ENCODE data around the gene CDC42EP4.

CDC42EP4 gene, protein sequence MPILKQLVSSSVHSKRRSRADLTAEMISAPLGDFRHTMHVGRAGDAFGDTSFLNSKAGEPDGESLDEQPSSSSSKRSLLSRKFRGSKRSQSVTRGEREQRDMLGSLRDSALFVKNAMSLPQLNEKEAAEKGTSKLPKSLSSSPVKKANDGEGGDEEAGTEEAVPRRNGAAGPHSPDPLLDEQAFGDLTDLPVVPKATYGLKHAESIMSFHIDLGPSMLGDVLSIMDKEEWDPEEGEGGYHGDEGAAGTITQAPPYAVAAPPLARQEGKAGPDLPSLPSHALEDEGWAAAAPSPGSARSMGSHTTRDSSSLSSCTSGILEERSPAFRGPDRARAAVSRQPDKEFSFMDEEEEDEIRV

GRCh38 chr17:73311781-73312641 is at the start of gene CDC42EP4:
Gene CDC42EP4, minus strand, starts transcription at chr17:73312001. Its CDS starts 25,501 bp downstream, at chr17:73286500.
- in situ Hi-C loops (cut with MboI; ENCODE audit: low sequenced_read_pairs): no loop called here

- in situ Hi-C loops (cut with MboI; ENCODE audit: low sequenced_read_pairs): loop anchor here (25.0 kb wide), 2 partner anchors 624 to 799 kb away; no protein-coding TSS in a partner anchor
These were observed 49.4 kb upstream of the CDC42EP4 start for GRCh38 chr17:73360961-73361761.

DNA sequence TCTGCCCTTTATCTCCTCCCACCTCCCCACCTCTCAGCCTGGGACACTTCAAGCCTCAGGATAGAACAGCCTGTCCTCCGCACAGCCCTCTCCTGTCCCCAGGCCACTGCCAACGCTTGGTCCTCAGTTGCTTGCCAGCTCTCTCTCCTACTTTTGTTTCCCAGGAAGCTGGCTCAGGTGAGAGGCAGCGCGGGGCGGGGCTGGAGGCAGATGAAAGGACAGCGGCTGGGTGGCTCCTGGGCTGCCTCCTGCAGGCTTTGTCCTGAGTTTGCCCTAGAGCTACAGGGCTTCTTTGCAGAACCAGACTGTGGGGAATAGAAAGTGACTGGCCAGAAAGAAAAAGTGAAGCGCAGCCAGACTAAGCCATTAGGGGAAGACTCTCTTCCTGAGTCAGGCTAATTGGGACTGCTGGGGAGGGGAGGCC is 48.2 kb upstream of the CDC42EP4 start:
- in situ Hi-C loops (cut with MboI; ENCODE audit: low sequenced_read_pairs): loop anchor here (25.0 kb wide), 2 partner anchors 623 to 798 kb away; no protein-coding TSS in a partner anchor

GRCh38 chr17:73359352-73359751 is 47.6 kb upstream of the CDC42EP4 start:
- in situ Hi-C loops (cut with MboI; ENCODE audit: low sequenced_read_pairs): loop anchor here (25.0 kb wide), 2 partner anchors 622 to 797 kb away; no protein-coding TSS in a partner anchor

- in situ Hi-C loops (cut with MboI; ENCODE audit: low sequenced_read_pairs): loop anchor here (25.0 kb wide), 2 partner anchors 621 to 796 kb away; no protein-coding TSS in a partner anchor
These were observed 46.9 kb upstream of the CDC42EP4 start for GRCh38 chr17:73358668-73359067.

DNA sequence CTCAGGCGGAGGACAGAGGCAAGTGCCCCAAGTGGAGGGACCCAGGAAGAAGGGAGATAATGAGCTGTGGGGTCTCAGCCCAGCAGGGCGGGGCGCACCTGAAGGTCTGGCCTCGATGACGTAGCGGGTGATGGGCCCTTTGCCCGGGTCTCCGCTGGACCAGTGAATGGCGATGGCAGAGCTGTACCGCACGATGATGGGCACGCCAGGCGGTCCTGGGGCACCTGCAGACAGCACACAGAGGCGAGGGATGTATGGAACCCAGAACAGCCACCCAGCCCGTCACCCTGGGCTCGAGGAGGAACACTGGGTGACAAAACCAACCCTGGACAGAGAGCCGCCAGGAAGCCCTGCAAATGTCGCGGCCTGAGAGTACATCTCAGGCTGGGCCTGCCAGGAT is 46.2 kb upstream of the CDC42EP4 start:
- in situ Hi-C loops (cut with MboI; ENCODE audit: low sequenced_read_pairs): loop anchor here (25.0 kb wide), 2 partner anchors 621 to 796 kb away; no protein-coding TSS in a partner anchor

- in situ Hi-C loops (cut with MboI; ENCODE audit: low sequenced_read_pairs): loop anchor here (25.0 kb wide), 2 partner anchors 620 to 795 kb away; no protein-coding TSS in a partner anchor
These were observed 45.5 kb upstream of the CDC42EP4 start for GRCh38 chr17:73357318-73357717.

DNA sequence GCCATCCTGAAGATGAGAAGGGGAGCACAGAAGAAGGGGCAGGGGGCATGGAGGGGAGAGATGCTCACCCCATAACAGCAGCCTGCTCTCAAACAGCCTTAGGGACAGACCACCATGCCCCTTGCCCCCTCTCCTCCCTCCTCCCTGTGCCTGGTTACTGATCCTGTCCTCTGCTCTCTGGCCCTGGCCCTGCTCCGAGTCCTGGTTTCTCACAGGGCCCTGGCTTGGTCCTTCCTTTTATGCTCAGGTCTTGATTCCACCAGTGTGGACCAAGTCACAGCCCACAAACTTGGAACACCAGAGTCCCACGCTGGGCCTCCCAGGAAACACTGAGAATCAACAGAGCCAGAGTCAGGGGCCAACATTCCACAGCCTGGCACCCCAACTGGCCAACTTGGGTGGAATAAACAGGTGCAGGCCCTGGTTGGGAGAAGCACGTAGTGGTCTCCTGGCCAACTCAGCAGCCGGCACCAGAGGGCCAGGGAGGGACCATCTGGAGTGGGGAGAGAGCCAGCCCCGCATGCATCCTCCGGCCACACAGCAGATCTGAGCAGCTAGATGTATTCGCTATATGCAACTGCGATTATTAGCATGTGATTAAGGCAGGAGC is 44.9 kb upstream of the CDC42EP4 start:
- in situ Hi-C loops (cut with MboI; ENCODE audit: low sequenced_read_pairs): loop anchor here (25.0 kb wide), 2 partner anchors 619 to 794 kb away; no protein-coding TSS in a partner anchor

DNA sequence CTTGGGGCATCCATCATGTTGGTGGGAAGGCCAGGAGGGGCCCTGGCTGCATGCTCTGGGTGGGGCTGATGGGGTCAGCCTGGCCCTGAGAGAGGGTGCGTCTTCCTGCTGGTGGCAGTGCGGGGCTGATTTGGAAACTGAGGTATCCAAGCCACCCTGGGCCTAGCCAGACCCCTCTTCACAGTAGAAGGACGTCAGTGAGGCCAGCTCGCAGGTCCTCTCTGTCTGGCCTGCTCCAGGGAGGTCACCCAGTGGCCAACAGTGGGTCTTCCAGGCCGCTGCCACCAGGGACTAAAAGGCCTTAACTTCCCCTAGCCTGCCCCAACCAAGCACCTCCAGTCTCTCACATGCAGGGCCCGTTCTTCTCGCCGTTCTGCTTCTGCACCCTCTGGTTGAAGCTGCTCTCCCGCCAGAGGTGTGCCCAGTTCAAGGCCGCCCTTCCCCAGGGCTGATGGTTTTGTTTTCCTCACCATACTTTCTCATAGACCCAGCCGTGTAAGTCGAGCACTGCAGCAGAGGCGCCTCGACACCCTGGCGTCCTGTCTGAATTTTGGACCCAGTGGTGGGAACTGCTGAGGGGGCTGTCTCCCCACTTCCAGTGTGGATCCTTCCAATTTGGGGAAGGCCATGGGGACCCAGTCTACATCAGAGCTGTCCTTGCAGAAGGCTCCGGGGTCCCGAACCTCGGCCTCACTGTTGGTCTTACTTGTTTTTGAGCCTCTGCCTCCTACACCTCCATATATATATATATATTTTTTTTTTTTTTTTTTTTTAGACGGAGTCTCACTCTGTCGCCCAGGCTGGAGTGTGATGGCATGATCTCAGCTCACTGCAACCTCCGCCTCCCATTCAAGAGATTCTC is 42.9 kb upstream of the CDC42EP4 start:
- in situ Hi-C loops (cut with MboI; ENCODE audit: low sequenced_read_pairs): loop anchor here (25.0 kb wide), 2 partner anchors 617 to 792 kb away; no protein-coding TSS in a partner anchor

DNA sequence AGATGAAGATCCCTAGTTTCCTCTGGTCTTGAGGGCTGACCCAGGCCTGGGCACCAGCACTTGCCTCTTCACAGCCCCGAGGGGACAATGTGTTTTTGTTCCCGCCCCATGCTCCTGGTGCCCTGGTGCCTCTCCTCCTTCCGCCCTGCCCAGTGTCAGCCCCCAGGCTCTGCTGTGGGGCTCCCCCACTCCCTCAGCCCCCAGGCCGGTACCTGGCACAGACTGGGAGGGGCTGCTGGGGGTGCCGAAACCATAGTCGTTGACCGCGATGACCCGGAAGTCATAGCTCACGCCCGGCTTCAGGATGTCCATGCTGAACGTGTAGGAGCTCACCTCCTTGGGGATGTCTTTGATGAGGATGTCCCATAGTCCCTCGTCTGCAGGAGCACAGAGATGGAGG is 40.5 kb upstream of the CDC42EP4 start:
- in situ Hi-C loops (cut with MboI; ENCODE audit: low sequenced_read_pairs): loop anchor here (25.0 kb wide), 2 partner anchors 615 to 790 kb away; no protein-coding TSS in a partner anchor

DNA sequence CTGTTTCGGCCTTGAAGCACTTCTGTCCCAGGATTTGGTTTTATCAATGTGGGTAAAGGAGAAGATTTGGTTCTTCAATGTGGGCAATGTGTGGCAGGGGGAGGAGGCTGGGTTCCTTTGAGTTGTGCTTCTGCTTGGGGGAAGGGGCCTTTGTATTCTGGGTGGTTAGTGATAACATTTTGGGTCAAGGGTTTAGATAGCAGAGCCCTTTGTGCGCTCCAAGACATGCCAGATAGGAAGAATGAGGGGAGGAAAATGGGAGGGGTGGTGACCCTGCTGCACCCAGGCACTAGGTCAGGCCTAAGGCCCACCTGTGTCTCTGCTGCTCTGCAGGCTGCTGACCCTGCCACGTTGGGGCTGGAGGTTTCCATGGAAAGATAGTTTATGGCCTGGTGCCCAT is 40.0 kb upstream of the CDC42EP4 start:
- in situ Hi-C loops (cut with MboI; ENCODE audit: low sequenced_read_pairs): loop anchor here (25.0 kb wide), 2 partner anchors 614 to 789 kb away; no protein-coding TSS in a partner anchor

- in situ Hi-C loops (cut with MboI; ENCODE audit: low sequenced_read_pairs): loop anchor here (25.0 kb wide), 2 partner anchors 614 to 789 kb away; no protein-coding TSS in a partner anchor
These were observed 39.1 kb upstream of the CDC42EP4 start for GRCh38 chr17:73350864-73351263.

GRCh38 chr17:73349647-73350046 is 37.8 kb upstream of the CDC42EP4 start:
- in situ Hi-C loops (cut with MboI; ENCODE audit: low sequenced_read_pairs): loop anchor here (25.0 kb wide), 2 partner anchors 612 to 787 kb away; no protein-coding TSS in a partner anchor

DNA sequence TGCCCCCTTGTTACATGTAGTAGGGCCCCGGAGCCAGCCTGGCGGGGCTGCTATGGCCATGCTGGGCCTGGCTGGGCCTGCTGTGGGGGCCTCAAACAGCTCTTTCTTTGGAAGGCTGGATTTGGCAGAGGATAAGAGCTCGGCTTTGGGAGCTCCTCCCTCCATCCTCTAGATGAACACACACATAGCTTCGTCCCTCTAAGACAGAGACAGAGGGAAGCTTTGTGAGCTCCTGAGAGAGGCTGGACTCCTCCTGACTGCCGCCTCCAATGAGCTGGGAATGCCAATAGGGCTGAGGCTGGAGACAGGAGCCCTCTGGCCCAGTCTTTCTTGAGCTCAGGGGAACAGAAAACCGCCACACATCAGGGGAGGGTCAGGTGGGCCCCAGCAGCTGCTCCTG is 37.3 kb upstream of the CDC42EP4 start:
- in situ Hi-C loops (cut with MboI; ENCODE audit: low sequenced_read_pairs): no loop called here

GRCh38 chr17:73348829-73349095 is 37.0 kb upstream of the CDC42EP4 start:
- in situ Hi-C loops (cut with MboI; ENCODE audit: low sequenced_read_pairs): no loop called here

DNA sequence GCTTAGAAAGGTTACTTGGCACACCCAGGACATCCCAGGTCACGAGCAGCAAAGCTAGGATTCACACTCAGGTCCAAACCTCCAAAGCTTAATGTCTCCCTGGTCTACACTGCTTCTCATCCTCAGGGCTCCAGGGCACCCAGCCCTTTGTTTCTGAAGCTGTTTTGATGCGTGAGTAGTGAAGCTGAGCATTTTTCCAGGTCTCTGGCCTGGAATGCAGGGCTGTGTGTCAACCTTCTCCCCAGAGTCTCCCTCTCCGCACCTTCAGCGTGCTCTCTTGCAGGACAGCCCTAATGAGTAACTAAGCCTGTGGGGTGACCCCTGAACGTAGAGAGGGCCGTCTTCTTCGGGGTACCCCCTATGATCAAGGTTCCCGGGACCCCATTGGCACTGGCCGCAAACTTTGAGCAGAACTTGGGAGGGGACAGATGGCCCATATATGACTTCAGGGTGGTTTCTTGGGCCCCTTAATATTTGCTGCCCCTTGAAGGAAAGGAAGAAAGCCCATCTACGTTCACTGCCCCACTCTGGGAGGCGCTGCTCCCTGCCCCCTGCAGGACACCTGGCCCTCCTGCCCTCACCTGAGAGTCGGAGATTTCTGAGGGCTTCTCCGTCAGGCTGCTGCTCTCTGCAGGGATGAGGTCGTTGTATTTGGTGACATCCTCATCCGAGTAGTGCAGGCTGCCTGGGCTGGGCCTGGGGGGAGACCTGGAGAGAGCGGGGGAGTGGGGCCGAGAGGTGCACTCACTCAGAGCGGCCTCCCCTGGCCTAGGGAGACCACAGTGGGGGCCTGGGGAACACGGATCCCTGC is 36.4 kb upstream of the CDC42EP4 start:
- in situ Hi-C loops (cut with MboI; ENCODE audit: low sequenced_read_pairs): no loop called here

DNA sequence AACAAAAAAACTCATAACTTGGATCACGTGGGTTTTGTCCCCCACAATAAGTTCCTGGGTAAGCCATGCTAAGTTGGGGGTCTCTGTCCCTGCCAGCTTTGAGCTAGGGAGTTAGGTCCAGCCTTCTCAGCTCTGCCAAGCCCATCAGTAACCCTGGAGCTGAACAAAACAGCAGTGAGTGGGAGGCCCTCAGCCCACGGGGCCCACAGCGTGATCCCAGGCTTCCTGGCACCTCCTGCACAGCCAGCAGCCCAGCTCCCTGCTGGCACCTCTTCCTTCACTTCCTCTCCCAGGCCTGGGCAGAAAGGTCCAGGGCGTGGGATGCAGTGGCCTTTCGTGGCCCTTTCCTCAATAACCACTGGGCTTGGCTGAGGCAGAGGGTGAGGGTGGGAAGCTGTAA is 35.5 kb upstream of the CDC42EP4 start:
- in situ Hi-C loops (cut with MboI; ENCODE audit: low sequenced_read_pairs): no loop called here

GRCh38 chr17:73346501-73347162 is 34.8 kb upstream of the CDC42EP4 start:
- in situ Hi-C loops (cut with MboI; ENCODE audit: low sequenced_read_pairs): no loop called here
